GM12875 (cell line): ENCODE measurements around the gene CHKA.

Experiments used
- H3K4me3 ChIP-seq: one replicate; pipeline ENCODE4 v1.5.1; 2011; ENCODE audit warnings: low read depth, low read length, control low read depth
- CTCF ChIP-seq: IDR thresholded peaks from 2 replicates; pipeline ENCODE4 v1.5.1; 2011; ENCODE audit warnings: low read depth, mild to moderate bottlenecking, control low read depth, inconsistent platforms, low read length, moderate library complexity, borderline replicate concordance; ENCODE audit not compliant: insufficient read depth

Gene CHKA

GRCh38 chr11:68163691-68164090 lies 42.5 kb upstream of the CHKA start:
- TF ChIP-seq CTCF = no peak
- H3K4me3 ChIP-seq = no peak overlapping the region

- no peak overlapping the region for H3K4me3 ChIP-seq
- TF ChIP-seq CTCF = no peak
These were observed 39.0 kb upstream of the CHKA start for GRCh38 chr11:68160100-68160695.

- TF ChIP-seq CTCF = no peak
These were observed 38.5 kb upstream of the CHKA start for GRCh38 chr11:68159665-68160064.

GRCh38 chr11:68159161-68159560 lies 38.0 kb upstream of the CHKA start:
- no peak overlapping the region for H3K4me3 ChIP-seq
- TF ChIP-seq CTCF = no peak

More at GRCh38 chr11:68159665-68160064, 38.5 kb upstream of the CHKA start:
- H3K4me3 ChIP-seq = no peak overlapping the region

GRCh38 chr11:68158580-68158979 lies 37.4 kb upstream of the CHKA start:
- TF ChIP-seq CTCF = no peak
- H3K4me3 ChIP-seq = no peak overlapping the region

- H3K4me3 ChIP-seq = no peak overlapping the region
- no peak for TF ChIP-seq CTCF
These were observed 32.6 kb upstream of the CHKA start for GRCh38 chr11:68153742-68154141.

GRCh38 chr11:68150037-68150436 lies 28.8 kb upstream of the CHKA start:
- H3K4me3 ChIP-seq = no peak overlapping the region
- TF ChIP-seq CTCF = no peak
